HG03039 (cell line): ENCODE data around the gene HDLBP.

ENCODE experiments used
- ATAC-seq: cut with Tn5 transposase; IDR thresholded peaks from one replicate; pipeline ENCODE4 v1.9.1; 2021; ENCODE audit warnings: mild to moderate bottlenecking, moderate library complexity; ENCODE audit not compliant: unreplicated experiment

Gene HDLBP

GRCh38 chr2:241258505-241259280 lies 56.8 kb downstream of the HDLBP start:
- no peak for ATAC-seq

- no peak for ATAC-seq
Measured at GRCh38 chr2:241257419-241258032, 57.9 kb downstream of the HDLBP start.

GRCh38 chr2:241256168-241256545 lies 59.3 kb downstream of the HDLBP start:
- ATAC-seq = no peak

- no peak for ATAC-seq
Measured at GRCh38 chr2:241255542-241256167, 59.8 kb downstream of the HDLBP start.

GRCh38 chr2:241254904-241255351 lies 60.5 kb downstream of the HDLBP start:
- no peak for ATAC-seq

GRCh38 chr2:241252778-241253475 lies 62.5 kb downstream of the HDLBP start:
- ATAC-seq = no peak

- ATAC-seq = no peak
Measured at GRCh38 chr2:241249654-241250053, 65.8 kb downstream of the HDLBP start.

GRCh38 chr2:241248897-241249296 lies 66.6 kb downstream of the HDLBP start:
- no peak for ATAC-seq

GRCh38 chr2:241248289-241248688 lies 67.2 kb downstream of the HDLBP start:
- no peak for ATAC-seq

- ATAC-seq = no peak
Measured at GRCh38 chr2:241244368-241244767, 71.1 kb downstream of the HDLBP start.

GRCh38 chr2:241242306-241242705 lies 73.2 kb downstream of the HDLBP start:
- ATAC-seq = no peak

GRCh38 chr2:241241669-241242068 lies 73.8 kb downstream of the HDLBP start:
- no peak for ATAC-seq

GRCh38 chr2:241240320-241241004 lies 75.0 kb downstream of the HDLBP start:
- no peak for ATAC-seq

GRCh38 chr2:241239552-241240202 lies 75.8 kb downstream of the HDLBP start:
- no peak for ATAC-seq

- ATAC-seq = no peak
Measured at GRCh38 chr2:241238693-241239198, 76.7 kb downstream of the HDLBP start.

- no peak for ATAC-seq
Measured at GRCh38 chr2:241237949-241238371, 77.5 kb downstream of the HDLBP start.

- no peak for ATAC-seq
Measured at GRCh38 chr2:241237047-241237446, 78.4 kb downstream of the HDLBP start.

- ATAC-seq = no peak
Measured at GRCh38 chr2:241235859-241236593, 79.4 kb downstream of the HDLBP start.

- no peak for ATAC-seq
Measured at GRCh38 chr2:241234962-241235740, 80.3 kb downstream of the HDLBP start.
